G401.6 (cell line): Measurements from ENCODE around the gene WARS2.
A peak's percentile ranks its signal among the peaks of the same experiment; 100 is the strongest.
"Not testable (repeated sequence)": the region's sequence is repeated elsewhere in the genome, so short reads cannot be mapped to it uniquely, and the experiment has no call there.

Experiments used
- FAIRE-seq: peaks from 2 replicates; lab custom pipeline; 2012; peaks lifted over from hg19 to GRCh38; lab: Jason Lieb, UNC

Gene WARS2

DNA sequence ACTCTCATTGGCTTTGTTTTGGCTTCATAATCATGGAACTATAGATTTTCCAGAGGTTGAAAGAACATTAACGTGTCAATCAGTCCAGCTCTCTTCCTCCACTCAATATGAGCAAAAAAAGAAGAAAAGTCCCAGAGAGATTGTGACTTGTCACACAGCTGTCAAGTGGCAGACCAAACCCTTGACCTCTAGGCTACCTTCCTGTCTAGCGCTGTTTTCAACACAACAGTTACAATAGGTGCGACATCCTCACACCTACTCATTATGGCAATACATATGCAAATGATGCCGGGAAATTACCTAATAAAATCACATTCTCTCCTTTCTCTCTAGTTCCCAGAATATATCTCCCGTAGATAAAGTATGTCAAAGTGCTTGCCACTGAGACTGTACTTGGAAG is 1.1 kb downstream of the WARS2 start:
- FAIRE-seq = no peak

DNA sequence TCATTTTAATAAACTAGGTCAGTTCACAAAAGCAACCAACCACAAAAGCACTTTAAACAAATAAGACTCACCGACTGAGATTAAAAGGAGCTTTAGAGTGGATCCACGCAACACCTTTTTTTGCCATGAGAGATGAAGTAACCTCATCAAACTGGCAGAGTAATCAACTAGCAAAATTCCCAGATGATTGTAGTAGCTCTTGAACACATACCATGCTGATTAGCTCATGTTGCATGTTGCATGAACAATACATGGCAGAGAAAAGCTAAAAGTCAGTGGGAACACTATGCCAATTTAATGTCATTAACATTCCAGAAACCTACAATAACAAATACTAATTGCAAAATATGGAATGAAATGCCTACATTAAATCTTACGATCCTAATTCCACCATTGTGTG is 4.1 kb downstream of the WARS2 start:
- no peak for FAIRE-seq

DNA sequence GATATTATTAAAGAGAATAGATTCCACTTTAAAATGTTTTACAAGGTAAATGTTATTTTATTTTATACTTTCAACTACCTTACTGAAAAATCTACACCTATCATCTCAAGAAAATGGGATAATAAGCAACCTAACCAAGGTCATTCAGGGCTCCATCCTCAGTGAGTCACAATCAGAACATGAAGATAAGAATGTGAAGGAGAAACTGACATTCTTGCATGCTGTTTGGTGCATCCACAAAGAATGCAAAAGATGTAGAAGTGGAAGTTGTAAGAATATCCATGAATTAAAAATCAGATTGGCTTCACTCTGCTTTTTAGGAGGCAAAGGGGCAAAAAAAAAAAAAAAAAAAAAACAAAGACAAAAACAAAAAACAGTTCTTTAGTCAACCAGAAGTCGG is 6.5 kb downstream of the WARS2 start:
- no peak for FAIRE-seq

DNA sequence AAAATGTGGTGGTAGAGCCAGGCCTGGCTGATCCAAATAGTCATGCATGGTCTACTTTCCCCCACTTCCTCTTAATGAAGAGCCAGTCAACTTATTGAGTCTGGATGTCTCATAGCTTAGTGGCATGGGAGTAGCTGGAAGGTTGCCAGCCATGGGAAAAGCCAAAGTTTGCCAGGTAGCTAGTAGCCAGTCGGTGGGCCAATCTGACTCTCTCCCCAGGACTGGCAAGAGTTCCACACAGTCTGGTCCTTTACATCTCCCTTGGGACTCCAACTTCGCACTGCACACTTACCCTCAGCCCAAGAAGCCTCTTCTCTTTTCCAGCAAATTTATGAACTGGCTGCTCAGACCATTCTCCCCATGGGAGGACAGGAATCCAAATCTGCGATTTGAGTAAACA is 8.3 kb downstream of the WARS2 start:
- no peak for FAIRE-seq

DNA sequence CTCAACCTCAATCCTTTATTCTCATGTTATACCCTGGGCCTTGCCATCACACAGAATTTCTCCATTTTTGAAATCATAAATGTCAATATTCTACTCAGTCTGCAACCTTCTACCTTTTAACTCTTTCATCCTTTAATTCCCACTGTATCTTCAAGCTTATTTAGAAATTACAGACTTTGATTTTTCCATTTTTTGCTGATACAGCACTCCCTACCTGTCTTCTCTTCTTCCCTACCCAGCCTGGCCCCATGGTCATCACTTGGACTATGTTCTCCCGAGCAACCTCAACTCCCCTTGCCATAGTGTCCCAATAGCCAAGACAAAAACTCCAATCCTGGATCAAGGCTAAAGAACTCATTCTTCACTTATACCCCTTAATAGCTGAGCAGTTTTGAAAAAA is 14.6 kb downstream of the WARS2 start:
- FAIRE-seq = no peak

DNA sequence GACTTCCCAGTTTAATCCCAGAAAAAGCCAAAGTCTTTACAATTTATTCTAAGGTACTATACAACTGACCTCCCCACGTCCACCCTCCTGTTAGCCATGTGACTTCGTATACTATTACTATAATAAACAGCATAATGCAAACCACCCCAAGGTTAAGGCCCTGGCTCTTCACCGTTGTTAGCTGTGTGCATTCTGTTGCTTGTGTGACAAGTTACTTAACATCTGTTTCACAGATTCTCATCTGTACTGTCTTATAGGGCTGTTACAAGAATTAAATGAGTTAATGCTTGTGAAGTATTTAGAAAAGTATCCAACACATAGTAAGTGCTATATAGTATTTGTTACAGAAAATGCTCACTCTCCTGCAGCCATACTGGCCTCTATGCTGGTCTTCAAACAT is 15.7 kb downstream of the WARS2 start:
- FAIRE-seq = no peak

DNA sequence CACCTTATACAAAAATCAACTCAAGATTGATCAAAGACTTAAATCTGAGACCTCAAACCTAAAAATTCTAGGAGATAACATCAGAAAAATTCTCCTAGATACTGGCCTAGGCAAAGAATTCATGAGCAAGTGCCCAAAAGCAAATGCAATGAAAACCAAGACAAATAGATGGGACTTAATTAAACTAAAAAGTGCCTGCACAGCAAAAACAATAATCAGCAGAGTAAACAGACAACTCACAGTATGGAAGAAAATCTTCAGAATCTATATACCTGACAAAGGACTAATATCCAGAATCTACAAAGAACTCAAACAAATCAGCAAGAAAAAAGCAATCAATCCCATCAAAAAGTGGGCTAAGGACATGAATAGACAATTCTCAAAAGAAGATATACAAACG is 18.6 kb downstream of the WARS2 start:
- not testable (repeated sequence) for FAIRE-seq

DNA sequence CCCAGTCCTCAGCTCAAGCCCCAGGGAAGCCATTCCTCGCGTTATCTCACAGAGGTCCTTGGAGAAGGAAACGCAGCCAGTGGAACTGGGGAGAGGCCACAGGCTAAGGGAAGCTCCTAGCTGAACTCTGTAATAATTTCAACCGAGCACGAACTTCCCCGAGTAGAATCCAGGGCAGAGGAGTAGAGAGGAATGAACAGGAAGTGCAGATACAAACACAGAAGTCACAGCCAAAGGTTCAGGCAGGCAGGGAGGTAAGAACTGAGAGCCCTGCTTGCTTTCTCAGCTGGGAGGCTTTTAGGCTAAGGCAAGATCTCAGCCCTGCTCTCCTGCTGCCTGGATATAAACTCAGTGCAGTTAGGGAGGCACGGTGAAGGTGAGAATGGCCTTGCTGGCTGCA is 23.7 kb downstream of the WARS2 start:
- no peak for FAIRE-seq

DNA sequence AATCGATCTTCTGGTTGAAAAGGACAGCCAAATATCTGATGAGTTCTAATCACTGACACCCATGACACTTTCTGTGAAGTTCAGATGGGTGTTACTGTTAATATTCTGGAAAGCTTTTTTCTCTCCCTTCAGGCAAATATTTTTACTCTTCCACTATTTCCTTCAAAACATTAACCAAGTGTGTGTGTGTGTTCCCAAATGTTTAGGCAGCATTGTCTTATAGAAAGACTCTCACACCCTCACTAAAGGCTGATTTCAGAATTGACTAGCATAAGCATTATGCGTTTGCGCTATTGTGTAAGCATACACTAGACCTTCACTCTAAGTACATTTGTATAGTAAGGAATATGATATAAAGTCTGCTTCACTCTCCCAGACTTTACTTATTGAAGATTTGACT is 24.7 kb downstream of the WARS2 start:
- no peak for FAIRE-seq

DNA sequence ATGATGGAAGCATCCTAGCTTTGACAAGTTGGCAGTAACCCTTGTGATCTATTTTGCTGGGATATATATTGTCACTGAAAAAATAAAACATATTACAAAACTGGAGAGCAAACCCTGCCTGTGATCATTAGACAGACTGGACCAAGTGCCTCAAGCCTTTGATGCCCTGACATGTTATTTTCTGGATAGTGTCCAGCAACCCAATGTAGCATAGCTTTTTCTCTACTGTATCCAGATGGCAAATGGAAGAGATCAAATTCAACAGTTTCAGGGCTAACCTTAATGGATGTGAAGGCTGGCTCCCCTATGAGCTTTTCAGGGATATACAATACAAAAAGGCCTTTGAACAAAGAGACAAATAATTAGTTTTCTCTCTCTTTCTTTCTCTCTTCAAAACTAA is 25.1 kb downstream of the WARS2 start:
- FAIRE-seq = no peak

DNA sequence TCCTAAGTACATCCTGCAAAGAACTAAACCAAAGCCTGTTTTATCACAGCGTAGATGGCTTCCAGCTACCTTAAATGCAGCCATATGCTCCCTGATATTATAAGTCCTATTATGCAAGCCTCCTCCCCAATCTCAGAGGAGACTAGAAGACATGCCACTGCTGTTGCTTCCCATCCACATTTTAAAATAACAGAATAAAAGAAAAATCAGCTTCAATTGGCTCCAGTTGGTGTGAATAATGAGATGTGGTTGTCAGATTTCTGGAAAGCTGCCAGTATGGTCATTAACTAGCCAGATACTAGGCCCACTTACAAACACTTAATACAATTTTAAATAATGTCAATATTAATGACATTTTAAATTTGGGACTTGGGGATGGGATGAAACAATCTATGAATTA is 25.7 kb downstream of the WARS2 start:
- no peak for FAIRE-seq

DNA sequence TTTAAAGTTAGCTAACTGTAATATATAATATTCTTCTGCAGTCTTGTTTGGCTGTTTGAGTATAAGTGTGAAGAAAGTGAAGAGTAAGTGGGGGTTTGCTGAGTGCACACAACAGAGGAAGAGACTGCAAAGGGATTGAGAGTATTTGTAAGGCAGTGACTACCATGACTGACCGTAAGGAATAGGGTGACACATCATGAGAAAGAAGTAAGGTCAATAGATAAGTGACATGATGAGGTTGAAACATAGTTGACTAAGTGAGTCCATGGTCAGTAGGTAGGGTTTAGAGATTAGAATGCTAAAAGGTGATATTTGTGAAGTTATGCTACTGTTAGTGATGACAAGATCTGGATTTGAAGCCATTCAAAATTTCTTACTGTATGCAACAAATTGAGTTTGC is 27.7 kb downstream of the WARS2 start:
- no peak for FAIRE-seq

DNA sequence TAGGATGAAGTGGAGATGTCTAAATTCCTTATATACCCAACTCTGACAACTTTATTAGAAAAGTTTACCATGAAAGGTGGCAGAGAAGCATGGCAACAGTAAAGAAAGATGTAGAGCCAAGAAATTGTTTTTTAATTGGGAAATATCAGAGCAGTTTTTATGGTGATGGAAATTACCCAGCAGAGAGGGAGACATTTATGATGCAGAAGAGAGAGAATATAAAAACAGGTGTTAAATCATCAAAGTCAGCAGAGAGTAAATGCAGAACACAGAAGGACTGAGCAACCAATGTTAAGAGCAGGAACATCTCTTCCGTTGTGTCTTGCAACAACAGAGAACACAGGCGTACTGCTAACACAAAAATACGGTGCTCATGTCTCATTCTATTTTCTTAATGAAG is 28.2 kb downstream of the WARS2 start:
- FAIRE-seq = no peak

DNA sequence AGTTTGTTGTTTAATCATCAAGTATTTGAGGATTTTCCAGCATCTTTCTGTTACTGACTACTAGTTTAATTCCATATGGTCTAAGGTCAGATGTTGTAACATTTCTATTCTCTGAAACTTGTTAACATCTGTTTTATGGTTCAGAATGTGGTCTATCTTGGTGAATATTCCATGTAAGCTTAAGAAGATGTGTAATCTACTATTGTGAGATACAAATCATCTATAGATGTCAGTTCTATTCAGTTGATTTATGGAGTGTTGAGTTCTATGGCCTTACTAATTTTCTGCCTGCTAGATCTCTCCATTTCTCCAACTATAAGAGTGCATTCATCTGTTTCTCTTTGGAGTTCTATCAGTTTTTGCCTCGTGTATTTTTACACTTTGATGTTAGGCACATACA is 31.5 kb downstream of the WARS2 start:
- no peak for FAIRE-seq

DNA sequence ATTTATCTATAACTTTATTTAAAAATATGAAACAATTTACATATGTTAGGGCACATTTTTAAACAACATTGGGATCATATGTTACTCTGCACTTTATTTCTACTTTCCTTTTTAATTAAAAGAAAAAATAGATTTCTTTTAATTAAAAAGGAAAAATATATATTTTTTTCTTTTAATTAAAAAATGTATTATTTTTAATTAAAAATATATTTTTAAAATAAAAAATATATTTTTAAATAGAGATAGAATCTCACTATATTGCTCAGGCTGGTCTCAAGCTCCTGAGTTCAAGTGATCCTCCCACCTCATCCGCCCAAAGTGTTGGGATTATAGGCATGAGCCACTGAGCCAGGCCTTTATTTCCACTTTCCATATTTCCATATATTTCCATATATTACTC is 36.7 kb downstream of the WARS2 start:
- peak; percentile 88 for FAIRE-seq

DNA sequence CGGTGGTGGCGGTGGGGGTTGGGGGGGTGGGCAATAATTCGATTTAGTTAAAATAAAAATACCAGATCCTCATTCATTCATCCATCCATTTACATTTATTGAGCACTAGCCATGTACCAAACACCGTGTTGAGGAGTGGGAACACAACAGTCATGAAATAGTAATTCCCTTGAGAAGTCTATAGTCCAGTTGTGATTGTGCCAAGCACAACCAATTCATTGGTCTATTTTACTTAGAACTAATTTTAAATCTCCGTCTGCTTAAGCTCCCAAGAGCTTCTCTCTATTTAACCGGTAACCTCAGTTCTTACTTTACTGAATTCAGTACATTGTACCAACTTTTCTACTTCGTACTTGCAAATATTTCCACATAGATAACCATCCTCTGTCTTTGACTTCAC is 38.4 kb downstream of the WARS2 start:
- no peak for FAIRE-seq

DNA sequence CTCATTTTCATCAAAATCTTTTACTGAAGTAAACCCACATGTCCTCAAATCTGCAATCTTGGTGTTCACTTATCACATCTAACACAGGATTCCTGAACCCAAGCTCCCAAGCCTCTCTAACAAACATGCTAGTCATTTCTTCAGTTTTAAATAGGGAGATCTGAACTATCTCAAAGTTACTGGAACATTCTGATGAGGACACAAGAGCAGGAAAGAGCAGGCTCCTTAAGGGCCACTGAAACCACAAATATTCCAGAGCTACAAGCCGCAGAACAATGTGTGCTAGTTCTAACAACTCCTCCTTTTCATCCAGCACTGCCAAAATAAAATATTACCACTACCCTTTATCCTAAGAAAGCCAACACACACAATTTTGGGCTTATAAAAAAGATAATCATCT is 38.9 kb downstream of the WARS2 start:
- FAIRE-seq = no peak

DNA sequence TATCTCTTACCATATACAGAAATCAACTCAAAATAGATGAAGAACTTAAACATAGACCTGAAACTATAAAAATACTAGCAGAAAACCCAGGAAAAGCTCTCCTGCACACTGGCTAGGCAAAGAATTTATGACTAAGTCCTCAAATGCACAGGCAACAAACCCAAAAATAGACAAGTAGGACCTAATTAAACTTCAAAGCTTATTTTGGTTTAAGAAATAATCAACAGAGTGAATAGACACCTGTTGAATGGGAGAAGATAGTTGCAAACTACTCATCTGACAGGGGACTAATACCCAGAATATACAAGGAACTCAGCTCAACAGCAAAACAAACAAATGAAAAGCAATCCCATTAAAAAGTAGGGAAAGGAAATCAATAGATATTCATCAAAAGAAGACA is 40.7 kb downstream of the WARS2 start:
- no peak for FAIRE-seq

DNA sequence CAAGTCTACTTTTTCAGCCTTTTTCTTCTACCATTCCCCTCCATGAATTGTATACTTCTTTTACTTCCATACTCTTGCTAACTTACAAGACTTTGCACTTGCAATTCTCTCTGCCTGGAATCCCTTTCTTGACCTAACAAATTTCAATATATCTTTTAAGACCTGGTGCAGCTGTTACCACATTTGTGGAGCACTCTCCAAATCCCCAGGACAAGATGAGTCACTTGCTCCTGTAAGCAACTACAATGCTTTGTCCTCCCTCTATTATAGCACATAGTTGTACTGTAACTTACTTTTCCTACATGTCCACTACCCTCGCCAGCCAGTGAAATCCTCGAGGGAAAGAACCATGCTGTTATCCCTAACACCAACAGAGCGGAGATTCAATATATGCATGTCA is 43.1 kb downstream of the WARS2 start:
- no peak for FAIRE-seq

DNA sequence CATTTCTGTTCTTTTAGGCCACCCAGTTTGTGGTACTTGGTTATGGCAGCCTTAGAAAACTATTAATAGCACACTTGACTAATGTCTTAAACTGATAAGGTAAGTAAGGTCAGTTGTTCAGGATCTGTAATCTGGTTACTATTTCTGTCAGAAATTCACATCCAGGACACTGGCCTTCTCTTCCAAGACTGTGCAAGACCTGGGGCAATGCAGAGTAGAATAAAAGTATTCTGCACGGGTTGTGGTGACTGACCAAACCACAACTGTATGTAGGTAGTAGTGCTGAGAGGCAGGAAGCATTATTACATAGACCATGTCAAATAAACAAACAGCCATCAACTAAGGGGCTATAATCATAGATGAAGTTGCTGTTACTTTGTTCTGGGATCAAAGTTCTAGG is 46.7 kb downstream of the WARS2 start:
- FAIRE-seq = no peak

DNA sequence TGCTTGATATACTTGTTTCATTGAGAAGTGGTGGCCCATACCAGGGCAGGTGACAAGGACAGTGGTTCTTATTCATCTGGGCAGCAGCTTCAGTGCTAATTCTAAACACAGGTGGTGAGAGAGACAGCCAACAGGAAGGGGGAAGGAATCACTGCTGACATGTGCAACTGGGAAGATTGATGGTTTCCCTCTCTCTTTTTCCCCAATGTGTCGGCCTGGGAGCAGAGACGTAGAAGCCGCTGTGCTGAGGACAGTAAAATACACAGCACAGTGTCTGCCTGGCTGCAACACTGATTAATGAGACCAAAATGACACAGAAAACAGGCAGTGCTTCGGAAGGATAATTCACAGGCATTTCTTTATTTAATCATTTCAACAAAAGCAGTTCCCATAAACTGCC is 48.8 kb downstream of the WARS2 start:
- no peak for FAIRE-seq

DNA sequence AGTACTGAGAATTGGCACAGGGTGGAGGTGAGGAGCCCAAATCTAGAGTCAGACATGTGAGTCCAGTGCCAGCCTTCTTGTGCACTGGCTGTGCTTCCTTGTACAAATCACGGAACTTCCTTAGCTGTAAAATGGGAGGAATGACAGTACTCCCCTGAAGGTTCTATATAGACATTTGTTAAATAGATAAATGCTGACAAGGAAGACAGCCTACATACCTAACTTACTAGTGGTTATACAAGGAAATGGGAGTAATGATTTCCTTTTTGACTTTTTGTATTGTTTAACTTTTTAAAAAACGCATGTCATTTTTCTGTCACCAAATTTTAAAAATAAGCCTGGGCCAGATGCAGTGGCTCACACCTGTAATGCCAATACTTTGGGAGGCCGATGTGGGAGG is 50.2 kb downstream of the WARS2 start:
- no peak for FAIRE-seq

DNA sequence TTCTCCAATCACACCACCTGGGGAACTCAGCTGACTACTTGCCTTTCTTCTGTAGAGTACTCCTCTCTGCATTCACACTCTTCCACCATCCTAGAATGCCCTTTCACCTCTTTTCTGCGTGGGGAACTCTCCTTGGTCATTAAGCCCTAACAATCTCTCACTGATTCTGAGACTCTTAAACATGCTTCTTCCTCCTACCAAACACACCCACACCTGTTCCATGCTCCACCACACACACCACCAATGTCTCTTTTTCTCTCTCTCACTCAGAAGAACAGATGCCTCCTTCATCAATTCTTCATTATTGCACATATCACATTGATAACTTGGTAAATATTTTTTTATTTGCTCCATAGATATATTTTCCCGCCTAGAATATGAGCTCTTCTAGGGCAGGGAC is 53.6 kb downstream of the WARS2 start:
- FAIRE-seq = no peak

DNA sequence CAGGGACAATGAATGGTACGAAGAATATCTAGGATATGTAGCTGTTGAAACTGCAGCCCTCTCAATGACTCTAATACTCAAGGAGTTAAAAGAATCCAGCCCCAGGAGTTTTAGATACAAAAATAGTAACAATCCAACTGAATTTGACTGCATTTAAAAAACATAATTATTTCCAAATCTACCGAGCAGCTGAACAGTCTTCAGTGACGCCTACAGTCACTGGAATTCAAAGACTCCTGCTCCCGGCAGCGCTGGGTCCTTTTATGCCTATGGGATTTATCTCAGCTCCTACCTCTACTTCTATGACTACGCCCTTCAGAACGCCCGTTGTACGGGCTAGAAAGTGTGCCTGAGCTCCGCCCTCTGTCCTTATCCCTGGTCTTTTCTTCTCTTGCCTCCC is 55.7 kb downstream of the WARS2 start:
- FAIRE-seq = no peak

DNA sequence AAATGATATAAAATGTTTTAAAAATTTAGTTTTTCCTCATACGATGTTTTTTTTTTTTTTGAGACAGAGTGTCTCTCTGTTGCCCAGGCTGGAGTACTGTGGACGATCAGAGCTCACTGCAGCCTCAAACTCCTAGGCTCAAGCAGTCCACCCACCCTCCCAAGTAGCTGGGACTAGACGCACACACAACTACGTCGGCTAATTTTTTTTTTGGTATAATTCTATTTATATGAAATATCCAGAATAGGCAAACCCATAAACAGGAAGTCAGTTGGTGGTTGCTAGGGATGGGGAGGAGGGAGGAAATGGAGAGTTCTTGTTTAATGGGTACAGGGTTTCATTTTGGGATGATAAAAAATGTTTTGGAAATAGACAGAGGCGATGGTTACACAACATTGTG is 56.5 kb downstream of the WARS2 start:
- no peak for FAIRE-seq

DNA sequence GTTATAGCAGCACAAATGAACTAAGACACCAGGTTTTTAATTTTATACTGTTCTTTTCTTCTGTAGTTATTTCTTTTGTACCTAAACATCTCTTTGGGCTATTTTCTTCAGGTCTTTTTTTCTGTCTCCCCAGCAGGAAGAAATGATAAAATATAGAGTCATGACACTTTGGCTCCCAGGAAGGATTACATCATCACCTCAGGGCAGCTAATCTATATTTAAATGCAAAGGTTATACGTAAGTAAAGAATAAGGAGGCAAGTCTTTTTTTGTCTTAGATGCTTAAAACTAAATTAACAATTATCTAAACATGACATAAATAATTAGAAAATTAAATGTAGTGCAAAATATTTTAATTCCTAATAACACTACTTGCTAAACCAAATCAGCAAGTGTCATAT is 57.0 kb downstream of the WARS2 start:
- FAIRE-seq = no peak
